GM19023 (cell line): Measurements from ENCODE around the gene DDAH1.
A peak's percentile ranks its signal among the peaks of the same experiment; 100 is the strongest.

Experiments
- ATAC-seq: cut with Tn5 transposase; IDR thresholded peaks from one replicate; pipeline ENCODE4 v1.9.1; 2021; ENCODE audit warnings: mild to moderate bottlenecking, moderate library complexity; ENCODE audit not compliant: unreplicated experiment

Gene DDAH1

GRCh38 chr1:85311818-85312217, 153.1 kb downstream of the DDAH1 start:
- no peak for ATAC-seq

- ATAC-seq, result no peak
These were observed 156.1 kb downstream of the DDAH1 start for GRCh38 chr1:85308833-85309350.

GRCh38 chr1:85307987-85308832, 156.7 kb downstream of the DDAH1 start:
- peak; percentile 91 for ATAC-seq

GRCh38 chr1:85306236-85306635, 158.7 kb downstream of the DDAH1 start:
- no peak for ATAC-seq

- no peak for ATAC-seq
These were observed 161.4 kb downstream of the DDAH1 start for GRCh38 chr1:85303440-85304162.

- ATAC-seq, result no peak
These were observed 164.8 kb downstream of the DDAH1 start for GRCh38 chr1:85300140-85300539.

- ATAC-seq, result peak; percentile 83
These were observed 166.9 kb downstream of the DDAH1 start for GRCh38 chr1:85297855-85298629.

GRCh38 chr1:85297538-85297854, 167.5 kb downstream of the DDAH1 start:
- ATAC-seq, result no peak

- no peak for ATAC-seq
These were observed 168.0 kb downstream of the DDAH1 start for GRCh38 chr1:85296980-85297379.

- no peak for ATAC-seq
These were observed 169.3 kb downstream of the DDAH1 start for GRCh38 chr1:85295654-85296053.

GRCh38 chr1:85295006-85295431, 169.9 kb downstream of the DDAH1 start:
- no peak for ATAC-seq

GRCh38 chr1:85290826-85291225, 174.1 kb downstream of the DDAH1 start:
- no peak for ATAC-seq

- peak; percentile 63 for ATAC-seq
These were observed 175.1 kb downstream of the DDAH1 start for GRCh38 chr1:85289848-85290335.

- peak; percentile 35 for ATAC-seq
These were observed 175.6 kb downstream of the DDAH1 start for GRCh38 chr1:85289207-85289847.

- ATAC-seq, result no peak
These were observed 180.8 kb downstream of the DDAH1 start for GRCh38 chr1:85284202-85284601.

- ATAC-seq, result no peak
These were observed 181.3 kb downstream of the DDAH1 start for GRCh38 chr1:85283475-85284199.

- no peak for ATAC-seq
These were observed 182.5 kb downstream of the DDAH1 start for GRCh38 chr1:85282424-85282823.

GRCh38 chr1:85280636-85281035, 184.3 kb downstream of the DDAH1 start:
- ATAC-seq, result no peak

- ATAC-seq, result no peak
These were observed 185.4 kb downstream of the DDAH1 start for GRCh38 chr1:85279458-85280080.
